Left renal cortex interstitium (tissue), 4 donors: ENCODE measurements around the gene ABCA12. TPM values are rescaled to one million over a fixed set of nuclear protein-coding genes. Genes with fewer than 3 reads are reported as not detected.

Experiments
- DNase-seq, 4 donors: peaks; one replicate each; pipeline ENCODE4 v3.0.0-alpha.2; 2013; ENCODE audit warnings: low read depth in 4 of 4, low spot score in 2 of 4, missing footprints in 1 of 4
- polyA plus RNA-seq, 4 donors: library from polyadenylated mRNA; unstranded; fragments of 120-200 nt; gene quantifications; one replicate each; pipeline ENCODE4 v1.2.1, GENCODE V29; 2013; ENCODE audit not compliant: insufficient read length in 4 of 4

The ABCA12 gene
- polyA plus RNA-seq, 4 donors = 0.14 to 0.27 (median 0.21) TPM

GRCh38 chr2:215137741-215138340 lies 585 bp downstream of the ABCA12 start:
- DNase-seq = peak in 1 of 4 donors; percentile 3

- no peak for DNase-seq
These were observed 1.1 kb downstream of the ABCA12 start for GRCh38 chr2:215137329-215137686.

- DNase-seq = no peak
These were observed 1.6 kb downstream of the ABCA12 start for GRCh38 chr2:215136669-215137328.

- no peak for DNase-seq
These were observed 18.0 kb downstream of the ABCA12 start for GRCh38 chr2:215120401-215120800.

DNA sequence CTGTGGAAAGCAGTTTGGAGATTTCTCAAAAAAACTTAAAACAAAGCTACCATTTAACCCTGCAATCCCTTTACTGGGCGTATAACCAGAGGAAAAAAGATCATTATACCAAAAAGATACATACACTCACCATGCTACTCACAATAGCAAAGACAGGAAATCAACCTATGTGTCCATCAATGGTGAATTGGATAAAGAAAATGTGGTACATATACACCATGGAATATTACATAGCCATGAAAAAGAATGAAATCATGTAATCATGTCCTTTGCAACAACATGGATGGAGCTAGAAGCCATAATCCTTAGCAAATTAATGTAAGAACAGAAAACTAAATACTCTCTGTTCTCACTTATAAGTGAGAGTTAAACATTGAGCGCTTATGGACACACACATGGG lies 18.6 kb downstream of the ABCA12 start:
- no peak for DNase-seq

DNA sequence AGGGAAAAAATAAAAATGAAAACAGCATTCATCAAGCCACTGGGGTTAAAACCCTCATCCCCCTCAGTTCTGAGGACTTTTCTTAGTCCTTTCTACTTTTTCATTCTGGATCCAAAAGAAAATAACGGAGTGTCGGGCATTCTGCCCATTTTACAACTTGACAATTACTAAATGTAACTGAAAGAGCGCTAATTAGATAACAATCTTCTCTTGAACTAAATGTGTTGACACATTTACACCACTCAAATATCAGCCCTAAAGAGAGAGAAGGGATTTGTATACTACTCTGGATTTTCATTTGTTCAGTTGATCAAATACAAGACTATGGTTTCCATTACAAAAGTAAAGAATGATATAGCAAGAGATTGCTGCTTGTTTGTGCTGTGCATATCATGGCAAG lies 27.5 kb downstream of the ABCA12 start:
- no peak for DNase-seq

- DNase-seq = no peak
These were observed 31.0 kb downstream of the ABCA12 start for GRCh38 chr2:215107216-215108056.

DNA sequence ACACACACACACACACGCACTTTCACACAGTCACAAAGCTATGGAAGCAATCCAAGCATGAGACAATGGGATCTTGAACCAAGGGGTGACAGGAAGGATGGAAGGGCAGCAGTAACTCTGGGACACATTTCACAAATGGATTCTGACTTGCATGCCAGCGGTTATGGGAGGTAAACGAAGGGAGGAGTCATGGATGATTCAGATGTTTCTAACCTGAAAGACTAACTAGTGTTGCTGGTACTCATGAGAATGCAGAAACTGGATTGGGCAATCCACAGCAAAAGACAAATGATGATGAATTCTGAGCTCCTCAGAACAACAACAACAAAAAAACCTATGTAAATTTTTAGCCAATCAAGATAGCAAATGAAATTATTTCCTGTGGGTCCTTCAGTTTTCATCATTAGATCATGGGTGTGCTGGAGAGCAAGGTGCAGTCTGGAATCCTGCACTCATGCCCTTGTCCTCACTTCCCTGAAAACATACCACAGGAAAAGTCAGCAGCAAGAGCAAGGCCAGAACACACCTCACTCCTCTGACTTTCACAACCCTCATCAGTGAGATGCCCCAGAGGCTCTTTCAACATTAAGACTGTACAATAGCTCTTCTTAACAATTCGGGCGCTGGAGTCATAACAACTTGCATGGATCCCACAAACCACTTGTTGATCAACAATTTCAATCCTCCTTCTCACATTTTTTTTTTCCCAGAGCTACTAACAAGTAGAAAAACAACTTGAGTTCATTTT lies 32.6 kb downstream of the ABCA12 start:
- no peak for DNase-seq

DNA sequence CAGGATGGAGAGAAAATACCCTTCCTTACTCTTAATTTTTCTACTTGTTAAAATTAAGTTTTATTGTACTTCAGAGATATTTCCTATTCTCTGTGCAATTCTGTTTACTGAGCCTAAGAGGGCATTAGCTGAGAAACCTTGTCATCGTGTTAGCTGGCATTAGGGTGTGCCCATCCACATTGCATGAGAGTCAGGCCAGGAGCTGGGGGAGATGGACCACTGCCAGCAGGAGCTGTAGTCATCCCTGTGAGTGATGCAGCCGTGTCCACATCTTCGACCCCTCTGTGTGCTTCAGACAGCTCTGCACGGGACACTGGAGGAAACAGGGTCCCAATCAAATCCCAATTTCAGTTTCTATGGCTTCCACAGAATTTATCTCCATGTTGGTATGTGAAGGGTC lies 34.2 kb downstream of the ABCA12 start:
- DNase-seq = no peak

GRCh38 chr2:215098875-215099274 lies 39.6 kb downstream of the ABCA12 start:
- DNase-seq = no peak

DNA sequence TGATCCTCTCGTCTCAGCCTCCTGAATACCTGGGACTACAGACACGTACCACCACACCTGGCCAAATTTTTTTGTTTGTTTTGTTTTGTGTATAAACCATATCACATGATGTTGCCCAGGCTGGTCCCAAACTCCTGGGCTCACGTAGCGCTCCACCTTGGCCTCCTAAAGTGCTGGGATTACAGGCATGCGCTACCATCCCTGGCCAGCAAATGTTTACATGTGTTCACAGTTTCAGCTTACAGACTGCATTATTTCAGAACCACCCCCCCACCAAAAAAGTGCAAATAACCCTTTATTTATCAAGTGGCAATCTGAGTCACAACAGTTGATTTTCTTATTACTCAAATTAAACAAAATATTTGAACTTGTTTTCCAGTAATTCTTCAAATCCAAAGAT lies 54.3 kb downstream of the ABCA12 start:
- no peak for DNase-seq

- DNase-seq = no peak
These were observed 55.3 kb downstream of the ABCA12 start for GRCh38 chr2:215083146-215083545.

DNA sequence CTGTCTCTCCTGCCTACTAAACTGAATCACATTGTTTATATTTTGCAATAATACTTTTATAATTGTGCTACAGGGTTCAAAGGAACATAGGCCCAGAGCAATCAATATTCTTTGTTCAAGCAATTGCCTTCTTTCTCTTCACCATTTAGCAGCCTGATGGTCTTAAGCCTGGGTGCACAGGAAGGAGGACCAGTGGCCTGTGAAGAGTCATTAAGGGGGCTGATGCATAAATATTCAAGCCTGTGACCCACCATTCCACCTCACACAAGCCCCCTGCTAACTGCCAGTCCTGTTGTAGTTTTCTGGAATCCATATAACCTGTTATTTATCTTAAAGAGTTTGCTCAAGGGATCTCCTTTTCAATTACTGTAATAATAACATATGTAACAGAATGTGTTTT lies 56.0 kb downstream of the ABCA12 start:
- DNase-seq = no peak

GRCh38 chr2:215080545-215080944 lies 57.9 kb downstream of the ABCA12 start:
- peak in 3 of 4 donors; percentile 11 to 37 (median 27) for DNase-seq

- DNase-seq = no peak
These were observed 66.8 kb downstream of the ABCA12 start for GRCh38 chr2:215071676-215072075.

GRCh38 chr2:215068399-215068798 lies 70.0 kb downstream of the ABCA12 start:
- no peak for DNase-seq

- DNase-seq = no peak
These were observed 72.3 kb downstream of the ABCA12 start for GRCh38 chr2:215066124-215066523.

DNA sequence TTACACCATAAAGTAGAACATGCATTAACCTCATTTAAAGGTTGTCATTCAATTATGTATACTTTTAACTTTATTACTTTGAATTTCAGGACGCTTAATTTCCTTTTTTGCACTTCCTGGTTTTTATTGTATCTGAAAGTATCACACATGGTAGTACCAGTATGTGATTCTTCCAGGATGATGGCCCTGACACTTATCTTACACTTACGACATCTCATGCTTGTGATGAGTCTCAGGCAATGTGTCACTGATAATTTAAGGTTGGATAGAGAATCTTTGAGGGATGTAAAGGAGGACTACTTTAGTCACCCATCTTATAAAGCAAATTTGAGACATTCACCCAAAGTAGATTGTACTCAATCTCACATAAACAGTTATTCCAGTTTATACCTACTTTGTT lies 74.9 kb downstream of the ABCA12 start:
- DNase-seq = no peak

DNA sequence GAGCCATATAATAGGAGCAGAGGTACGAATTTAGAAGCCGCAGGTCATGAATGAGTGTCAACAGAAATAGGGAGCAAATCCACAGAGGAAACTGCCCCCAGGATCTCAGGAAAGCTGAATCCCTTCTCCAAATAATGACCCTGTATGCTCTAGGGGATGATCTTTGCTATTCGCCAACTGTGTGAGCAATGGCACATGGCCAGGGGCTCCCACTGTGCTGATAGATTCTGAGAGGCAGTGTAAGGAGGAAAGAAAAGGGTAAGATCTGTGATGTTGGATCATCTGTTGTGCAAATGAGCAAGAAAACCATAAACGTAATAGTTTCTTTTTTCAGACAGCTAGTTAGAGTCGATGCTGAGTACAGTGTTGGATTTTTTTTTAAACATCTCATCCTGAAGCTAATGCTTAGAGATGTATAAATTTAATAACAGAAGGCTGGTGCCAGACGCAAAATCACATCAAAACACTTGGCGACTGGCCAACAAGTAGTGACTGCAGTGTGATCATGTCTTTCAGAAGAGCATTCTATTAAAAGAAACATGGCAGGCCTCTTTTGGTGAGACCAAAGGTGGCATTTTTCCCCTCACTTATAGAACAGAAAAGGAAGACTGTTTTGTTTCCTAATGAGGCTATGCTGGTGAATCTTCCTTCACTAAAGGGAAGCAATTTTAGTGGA lies 77.4 kb downstream of the ABCA12 start:
- DNase-seq = no peak

DNA sequence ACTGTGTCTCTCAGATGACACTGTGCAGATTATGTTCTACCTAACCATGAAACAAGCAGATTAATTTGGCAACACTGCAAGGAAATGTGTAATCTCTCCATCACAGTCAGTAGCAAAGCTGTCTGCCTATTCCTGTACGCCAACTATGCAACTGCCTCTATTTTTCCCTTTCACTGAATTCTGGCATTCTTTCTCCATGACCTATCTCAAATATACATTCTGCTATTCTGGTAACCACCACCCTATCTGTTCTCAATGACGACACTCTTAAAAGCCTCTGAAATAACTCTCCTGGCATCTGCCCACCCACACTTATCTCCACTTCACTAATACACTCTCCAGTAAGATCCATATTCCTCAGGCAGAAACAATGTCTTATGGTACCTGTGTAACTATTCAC lies 78.7 kb downstream of the ABCA12 start:
- no peak for DNase-seq

DNA sequence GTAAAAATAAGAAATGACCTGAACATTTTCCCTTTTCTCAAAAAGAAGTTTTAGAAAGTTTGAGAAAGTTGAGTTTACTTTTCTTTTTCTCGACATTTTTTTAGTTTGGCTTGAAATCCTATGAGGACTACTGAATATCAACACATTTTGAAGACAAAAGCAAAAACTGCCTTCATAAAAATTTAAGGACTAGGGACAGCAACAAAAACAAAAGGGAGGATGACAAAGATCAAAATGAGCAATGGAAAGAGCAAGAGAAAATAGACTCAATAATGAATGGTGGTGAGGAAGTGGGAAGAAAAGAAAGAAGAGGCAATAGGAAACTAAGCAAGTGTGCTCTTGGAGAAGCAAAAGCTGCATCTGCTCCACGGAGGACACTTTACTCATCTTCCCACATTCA lies 82.5 kb downstream of the ABCA12 start:
- DNase-seq = no peak
